ENCODE data around the gene SRSF7. TPM values are rescaled to one million over a fixed set of nuclear protein-coding genes. Genes with fewer than 3 reads are reported as not detected.

Gene SRSF7
- total RNA-seq, 1 experiment from 2014 or later, result 299 TPM

GRCh38 chr2:38776531-38776930 lies 25.4 kb upstream of the SRSF7 start:
- CTCF ChIA-PET, result no interaction called here
- POLR2A ChIA-PET, result interaction anchor here (0.5 kb wide), 1 partner anchor 23 kb away, joined by 3 read pairs; no protein-coding TSS in a partner anchor
- H3K27me3 Mint-ChIP-seq (ENCODE audit: low read depth), result peaks cover 16% of the 10 kb centered on the region
- ATAC-seq, result no peak
- DNase-seq (ENCODE audit: low spot score), result no peak
- H3K4me3 Mint-ChIP-seq, result peak overlapping the region; percentile 44; the same call in 1 of the 2 replicates
- no peak overlapping the region for H3K27ac Mint-ChIP-seq
- H3K36me3 Mint-ChIP-seq, result peaks cover 11% of the 10 kb centered on the region
- no peaks in the 10 kb centered on the region for H3K9me3 Mint-ChIP-seq
- TF ChIP-seq MXD4 (CRISPR knock-in tag; IDR thresholded peaks at IDR 0.05; ENCODE audit: borderline replicate concordance) (no peak), SMAD3 (CRISPR knock-in tag; IDR thresholded peaks at IDR 0.05; ENCODE audit: borderline replicate concordance) (no peak), USF2 (CRISPR knock-in tag; IDR thresholded peaks at IDR 0.05) (no peak), AR (CRISPR knock-in tag; IDR thresholded peaks at IDR 0.05) (no peak), ZNF671 (CRISPR knock-in tag; IDR thresholded peaks at IDR 0.05) (no peak), ATF1 (CRISPR knock-in tag; IDR thresholded peaks at IDR 0.05) (no peak), MLX (CRISPR knock-in tag; IDR thresholded peaks at IDR 0.05) (no peak), CREM (CRISPR knock-in tag; IDR thresholded peaks at IDR 0.05) (no peak), TEAD1 (CRISPR knock-in tag; IDR thresholded peaks at IDR 0.05) (no peak), ZNF396 (CRISPR knock-in tag; IDR thresholded peaks at IDR 0.05; ENCODE audit: borderline replicate concordance) (no peak), ARID4B (CRISPR knock-in tag; IDR thresholded peaks at IDR 0.05; ENCODE audit: borderline replicate concordance) (no peak), NFATC4 (CRISPR knock-in tag; IDR thresholded peaks at IDR 0.05) (no peak), PRRX2 (CRISPR knock-in tag; IDR thresholded peaks at IDR 0.05) (no peak), ZNF232 (CRISPR knock-in tag; IDR thresholded peaks at IDR 0.05) (no peak)
- TF ChIP-seq, protein P1, sequence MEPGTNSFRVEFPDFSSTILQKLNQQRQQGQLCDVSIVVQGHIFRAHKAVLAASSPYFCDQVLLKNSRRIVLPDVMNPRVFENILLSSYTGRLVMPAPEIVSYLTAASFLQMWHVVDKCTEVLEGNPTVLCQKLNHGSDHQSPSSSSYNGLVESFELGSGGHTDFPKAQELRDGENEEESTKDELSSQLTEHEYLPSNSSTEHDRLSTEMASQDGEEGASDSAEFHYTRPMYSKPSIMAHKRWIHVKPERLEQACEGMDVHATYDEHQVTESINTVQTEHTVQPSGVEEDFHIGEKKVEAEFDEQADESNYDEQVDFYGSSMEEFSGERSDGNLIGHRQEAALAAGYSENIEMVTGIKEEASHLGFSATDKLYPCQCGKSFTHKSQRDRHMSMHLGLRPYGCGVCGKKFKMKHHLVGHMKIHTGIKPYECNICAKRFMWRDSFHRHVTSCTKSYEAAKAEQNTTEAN (CRISPR knock-in tag; IDR thresholded peaks at IDR 0.05), result no peak
- TF ChIP-seq, protein P2, sequence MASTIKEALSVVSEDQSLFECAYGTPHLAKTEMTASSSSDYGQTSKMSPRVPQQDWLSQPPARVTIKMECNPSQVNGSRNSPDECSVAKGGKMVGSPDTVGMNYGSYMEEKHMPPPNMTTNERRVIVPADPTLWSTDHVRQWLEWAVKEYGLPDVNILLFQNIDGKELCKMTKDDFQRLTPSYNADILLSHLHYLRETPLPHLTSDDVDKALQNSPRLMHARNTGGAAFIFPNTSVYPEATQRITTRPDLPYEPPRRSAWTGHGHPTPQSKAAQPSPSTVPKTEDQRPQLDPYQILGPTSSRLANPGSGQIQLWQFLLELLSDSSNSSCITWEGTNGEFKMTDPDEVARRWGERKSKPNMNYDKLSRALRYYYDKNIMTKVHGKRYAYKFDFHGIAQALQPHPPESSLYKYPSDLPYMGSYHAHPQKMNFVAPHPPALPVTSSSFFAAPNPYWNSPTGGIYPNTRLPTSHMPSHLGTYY (CRISPR knock-in tag; IDR thresholded peaks at IDR 0.05), result no peak
- TF ChIP-seq, protein P3, sequence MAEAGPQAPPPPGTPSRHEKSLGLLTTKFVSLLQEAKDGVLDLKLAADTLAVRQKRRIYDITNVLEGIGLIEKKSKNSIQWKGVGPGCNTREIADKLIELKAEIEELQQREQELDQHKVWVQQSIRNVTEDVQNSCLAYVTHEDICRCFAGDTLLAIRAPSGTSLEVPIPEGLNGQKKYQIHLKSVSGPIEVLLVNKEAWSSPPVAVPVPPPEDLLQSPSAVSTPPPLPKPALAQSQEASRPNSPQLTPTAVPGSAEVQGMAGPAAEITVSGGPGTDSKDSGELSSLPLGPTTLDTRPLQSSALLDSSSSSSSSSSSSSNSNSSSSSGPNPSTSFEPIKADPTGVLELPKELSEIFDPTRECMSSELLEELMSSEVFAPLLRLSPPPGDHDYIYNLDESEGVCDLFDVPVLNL (CRISPR knock-in tag; IDR thresholded peaks at IDR 0.05; ENCODE audit: borderline replicate concordance, low read depth), result no peak
- H3K4me1 Mint-ChIP-seq, result peaks cover 8% of the 10 kb centered on the region; the same call in 1 of the 2 replicates

All from WTC11 (cell line).